ENCODE data around the gene COL4A6. TPM values are rescaled to one million over a fixed set of nuclear protein-coding genes. Genes with fewer than 3 reads are reported as not detected.

COL4A6 gene
- total RNA-seq, 1 experiment from 2014 or later: 2.4 TPM

DNA sequence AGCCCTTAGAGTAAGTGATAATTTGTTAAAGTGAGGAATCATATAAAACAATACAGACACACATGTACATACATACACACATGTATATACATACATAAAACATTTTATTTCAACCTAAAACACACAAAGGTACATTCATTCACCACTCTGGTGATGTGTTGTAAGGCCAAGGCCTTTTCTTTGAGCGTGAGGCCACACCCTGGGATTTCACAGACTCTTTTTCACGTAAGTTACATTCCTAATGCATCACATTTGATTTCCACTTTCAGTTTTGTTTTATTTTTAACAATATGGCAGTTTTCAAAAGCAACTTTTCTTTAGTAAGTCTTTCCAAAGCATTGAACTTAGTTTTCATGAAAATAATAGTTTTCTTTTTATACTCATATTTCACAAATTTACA, 170.7 kb downstream of the COL4A6 start:
- ChIA-PET RAD21 (ENCODE audit: low non-redundant PET in 1 of 2, low total read pairs in 2 of 2, uncharacterized antibody in 2 of 2, unreplicated experiment in 2 of 2) (no interaction called here), CTCF (no interaction called here), POLR2A (no interaction called here)
- Histone ChIP-seq H4K20me1 (ENCODE audit: insufficient read depth) (no peaks in the 10 kb centered on the region), H3K9me3 (ENCODE audit: control insufficient read depth in 1 of 2, insufficient read depth in 1 of 2, low read depth in 1 of 2, low read length in 2 of 2) (no peaks in the 10 kb centered on the region), H3K9ac (ENCODE audit: low read length) (no peak overlapping the region), H3K4me3 (replicated peaks in 1 of 2; ENCODE audit: low read depth in 1 of 2, low read length in 2 of 2) (no peak overlapping the region), H2AFZ (ENCODE audit: low read depth, low read length, poor library complexity, severe bottlenecking) (no peak overlapping the region), H3K27ac (ENCODE audit: low read depth, low read length) (no peak overlapping the region), H3K79me2 (ENCODE audit: insufficient read depth, low read length) (no peaks in the 10 kb centered on the region), H3K9me2 (ENCODE audit: insufficient read depth) (no peaks in the 10 kb centered on the region), H3K4me2 (ENCODE audit: low read length) (no peak overlapping the region), H3K36me3 (ENCODE audit: control insufficient read depth in 1 of 2, insufficient read depth in 2 of 2, low read length in 2 of 2) (no peaks in the 10 kb centered on the region), H3K4me1 (ENCODE audit: control insufficient read depth in 1 of 2, insufficient read depth in 2 of 2, low read length in 2 of 2) (no peaks in the 10 kb centered on the region), H3K27me3 (ENCODE audit: insufficient read depth, low read length) (no peaks in the 10 kb centered on the region)
- DNase-seq (ENCODE audit: low read depth, low spot score) (no peak), ATAC-seq (no peak)
- intact Hi-C loops (cut with micrococcal nuclease): no loop called here
- TF ChIP-seq POLR2A (IDR thresholded peaks at IDR 0.05; ENCODE audit: borderline replicate concordance, extremely low read depth, insufficient read depth, insufficient read length) (no peak), TCF7L2 (IDR thresholded peaks at IDR 0.05; ENCODE audit: borderline replicate concordance, extremely low read depth, insufficient read depth, insufficient read length) (no peak), ATF3 (IDR thresholded peaks at IDR 0.05) (no peak), EZH2phosphoT487 (IDR thresholded peaks at IDR 0.05; ENCODE audit: borderline replicate concordance) (no peak), ZFX (IDR thresholded peaks at IDR 0.05) (no peak), SIN3A (IDR thresholded peaks at IDR 0.05; ENCODE audit: low read depth) (no peak), JUND (IDR thresholded peaks at IDR 0.05) (no peak), CEBPB (IDR thresholded peaks at IDR 0.05; ENCODE audit: low read depth) (no peak), CBX3 (IDR thresholded peaks at IDR 0.05; ENCODE audit: low read depth) (no peak), FOSL1 (IDR thresholded peaks at IDR 0.05; ENCODE audit: low read depth) (no peak)
- TF ChIP-seq, protein P1, sequence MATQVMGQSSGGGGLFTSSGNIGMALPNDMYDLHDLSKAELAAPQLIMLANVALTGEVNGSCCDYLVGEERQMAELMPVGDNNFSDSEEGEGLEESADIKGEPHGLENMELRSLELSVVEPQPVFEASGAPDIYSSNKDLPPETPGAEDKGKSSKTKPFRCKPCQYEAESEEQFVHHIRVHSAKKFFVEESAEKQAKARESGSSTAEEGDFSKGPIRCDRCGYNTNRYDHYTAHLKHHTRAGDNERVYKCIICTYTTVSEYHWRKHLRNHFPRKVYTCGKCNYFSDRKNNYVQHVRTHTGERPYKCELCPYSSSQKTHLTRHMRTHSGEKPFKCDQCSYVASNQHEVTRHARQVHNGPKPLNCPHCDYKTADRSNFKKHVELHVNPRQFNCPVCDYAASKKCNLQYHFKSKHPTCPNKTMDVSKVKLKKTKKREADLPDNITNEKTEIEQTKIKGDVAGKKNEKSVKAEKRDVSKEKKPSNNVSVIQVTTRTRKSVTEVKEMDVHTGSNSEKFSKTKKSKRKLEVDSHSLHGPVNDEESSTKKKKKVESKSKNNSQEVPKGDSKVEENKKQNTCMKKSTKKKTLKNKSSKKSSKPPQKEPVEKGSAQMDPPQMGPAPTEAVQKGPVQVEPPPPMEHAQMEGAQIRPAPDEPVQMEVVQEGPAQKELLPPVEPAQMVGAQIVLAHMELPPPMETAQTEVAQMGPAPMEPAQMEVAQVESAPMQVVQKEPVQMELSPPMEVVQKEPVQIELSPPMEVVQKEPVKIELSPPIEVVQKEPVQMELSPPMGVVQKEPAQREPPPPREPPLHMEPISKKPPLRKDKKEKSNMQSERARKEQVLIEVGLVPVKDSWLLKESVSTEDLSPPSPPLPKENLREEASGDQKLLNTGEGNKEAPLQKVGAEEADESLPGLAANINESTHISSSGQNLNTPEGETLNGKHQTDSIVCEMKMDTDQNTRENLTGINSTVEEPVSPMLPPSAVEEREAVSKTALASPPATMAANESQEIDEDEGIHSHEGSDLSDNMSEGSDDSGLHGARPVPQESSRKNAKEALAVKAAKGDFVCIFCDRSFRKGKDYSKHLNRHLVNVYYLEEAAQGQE (IDR thresholded peaks at IDR 0.05; ENCODE audit: low read depth): no peak
- no TSS peak for BruUV-seq (replicated peaks)
